ENCODE results near the gene C12orf43.

Gene C12orf43

GRCh38 chr12:120979220-120979861, 36.9 kb downstream of the C12orf43 start:
- DNase-seq (ENCODE audit: low read depth in 1 of 2, low spot score in 1 of 2): no peak

GRCh38 chr12:120978296-120979219, 37.7 kb downstream of the C12orf43 start, which contains the start of gene HNF1A:
HNF1A (plus strand) TSS chr12:120978543; CDS start chr12:120978769, 226 bp downstream.
- DNase-seq (ENCODE audit: low read depth in 1 of 2, low spot score in 1 of 2): no peak

GRCh38 chr12:120977531-120978295, 38.6 kb downstream of the C12orf43 start:
- no peak for DNase-seq (ENCODE audit: low read depth in 1 of 2, low spot score in 1 of 2)

- no peak for DNase-seq (ENCODE audit: low read depth in 1 of 2, low spot score in 1 of 2)
Measured at GRCh38 chr12:120972870-120973543, 43.3 kb downstream of the C12orf43 start.

- DNase-seq (ENCODE audit: low read depth in 1 of 2, low spot score in 1 of 2): no peak
Measured at GRCh38 chr12:120971299-120972180, 44.7 kb downstream of the C12orf43 start.

GRCh38 chr12:120970310-120970709, 46.0 kb downstream of the C12orf43 start:
- DNase-seq (ENCODE audit: low read depth in 1 of 2, low spot score in 1 of 2): no peak

GRCh38 chr12:120965534-120966091, 50.7 kb downstream of the C12orf43 start:
- DNase-seq (ENCODE audit: low read depth in 1 of 2, low spot score in 1 of 2): no peak

- no peak for DNase-seq (ENCODE audit: low read depth in 1 of 2, low spot score in 1 of 2)
Measured at GRCh38 chr12:120964298-120964697, 52.0 kb downstream of the C12orf43 start.

- no peak for DNase-seq (ENCODE audit: low read depth in 1 of 2, low spot score in 1 of 2)
Measured at GRCh38 chr12:120962532-120963020, 53.7 kb downstream of the C12orf43 start.

- no peak for DNase-seq (ENCODE audit: low read depth in 1 of 2, low spot score in 1 of 2)
Measured at GRCh38 chr12:120961604-120962531, 54.4 kb downstream of the C12orf43 start.

- DNase-seq (ENCODE audit: low read depth in 1 of 2, low spot score in 1 of 2): no peak
Measured at GRCh38 chr12:120960657-120961056, 55.6 kb downstream of the C12orf43 start.

- DNase-seq (ENCODE audit: low read depth in 1 of 2, low spot score in 1 of 2): no peak
Measured at GRCh38 chr12:120959111-120959878, 57.0 kb downstream of the C12orf43 start.

GRCh38 chr12:120956579-120957300, 59.5 kb downstream of the C12orf43 start:
- no peak for DNase-seq (ENCODE audit: low read depth in 1 of 2, low spot score in 1 of 2)

GRCh38 chr12:120955232-120955631, 61.1 kb downstream of the C12orf43 start:
- no peak for DNase-seq (ENCODE audit: low read depth in 1 of 2, low spot score in 1 of 2)

GRCh38 chr12:120950807-120951206, 65.5 kb downstream of the C12orf43 start:
- no peak for DNase-seq (ENCODE audit: low read depth in 1 of 2, low spot score in 1 of 2)
